Mammary epithelial cell (primary cell): ENCODE data around the gene NSFL1C.

Experiments used
- EZH2 ChIP-seq: IDR thresholded peaks from 2 replicates; pipeline ENCODE4 v1.6.1; 2012; ENCODE audit warnings: low read length, inconsistent platforms, borderline replicate concordance
- TF ChIP-seq, protein P1 (sequence below), 2 donors: IDR thresholded peaks in 1 of 2; conservative IDR thresholded peaks in 1 of 2; 2 replicates each; pipeline ENCODE4 v1.5.1; 2011 to 2012; ENCODE audit warnings: inconsistent platforms in 2 of 2, low read length in 2 of 2, mild to moderate bottlenecking in 2 of 2, control low read depth in 1 of 2, low read depth in 1 of 2; ENCODE audit not compliant: insufficient read depth in 1 of 2; ENCODE audit errors: extremely low read depth in 1 of 2

DNA sequence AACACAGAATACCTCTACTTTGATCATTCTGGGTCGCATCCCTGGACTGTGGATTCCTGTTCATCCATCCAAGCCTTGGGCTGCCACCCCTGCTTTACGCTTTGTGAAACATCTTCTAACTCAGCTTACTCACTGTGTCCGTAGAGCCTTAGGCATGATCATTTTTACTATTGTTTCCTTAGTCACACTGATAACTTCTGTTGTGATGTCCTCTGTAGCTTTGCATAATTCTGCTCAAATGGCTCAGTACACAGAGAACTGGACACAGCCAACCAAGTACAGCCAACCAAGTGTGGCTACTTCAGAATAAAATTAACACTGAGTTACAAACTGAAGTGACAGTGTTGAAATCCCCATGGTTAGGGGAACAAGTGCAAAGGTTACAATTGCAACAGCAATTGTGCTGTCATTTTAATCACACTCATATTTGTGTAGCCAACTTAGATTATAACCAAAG, 65.2 kb downstream of the NSFL1C start:
- TF ChIP-seq, protein P1, sequence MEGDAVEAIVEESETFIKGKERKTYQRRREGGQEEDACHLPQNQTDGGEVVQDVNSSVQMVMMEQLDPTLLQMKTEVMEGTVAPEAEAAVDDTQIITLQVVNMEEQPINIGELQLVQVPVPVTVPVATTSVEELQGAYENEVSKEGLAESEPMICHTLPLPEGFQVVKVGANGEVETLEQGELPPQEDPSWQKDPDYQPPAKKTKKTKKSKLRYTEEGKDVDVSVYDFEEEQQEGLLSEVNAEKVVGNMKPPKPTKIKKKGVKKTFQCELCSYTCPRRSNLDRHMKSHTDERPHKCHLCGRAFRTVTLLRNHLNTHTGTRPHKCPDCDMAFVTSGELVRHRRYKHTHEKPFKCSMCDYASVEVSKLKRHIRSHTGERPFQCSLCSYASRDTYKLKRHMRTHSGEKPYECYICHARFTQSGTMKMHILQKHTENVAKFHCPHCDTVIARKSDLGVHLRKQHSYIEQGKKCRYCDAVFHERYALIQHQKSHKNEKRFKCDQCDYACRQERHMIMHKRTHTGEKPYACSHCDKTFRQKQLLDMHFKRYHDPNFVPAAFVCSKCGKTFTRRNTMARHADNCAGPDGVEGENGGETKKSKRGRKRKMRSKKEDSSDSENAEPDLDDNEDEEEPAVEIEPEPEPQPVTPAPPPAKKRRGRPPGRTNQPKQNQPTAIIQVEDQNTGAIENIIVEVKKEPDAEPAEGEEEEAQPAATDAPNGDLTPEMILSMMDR (conservative IDR thresholded peaks at IDR 0.05 in 1 of 2, IDR thresholded peaks at IDR 0.05 in 1 of 2; ENCODE audit: extremely low read depth in 1 of 2, insufficient read depth in 1 of 2, low read depth in 1 of 2, low read length in 2 of 2): no peak
- no peak for TF ChIP-seq EZH2
